Subcutaneous adipose tissue (tissue), 4 donors: ENCODE results near the gene FOXP1. TPM values are rescaled to one million over a fixed set of nuclear protein-coding genes. Genes with fewer than 3 reads are reported as not detected.

ENCODE experiments used
- CTCF ChIP-seq: fragments of 450-650 bp; IDR thresholded peaks from one replicate; pipeline ENCODE4 v1.5.1; 2016; ENCODE audit warnings: low read depth, mild to moderate bottlenecking, control low read depth, antibody characterized with exemption, moderate library complexity
- total RNA-seq, 4 donors: library from RNA; depleted of rRNA; stranded (reverse); fragments of >200 nt; gene quantifications; one replicate each; pipeline ENCODE4 v1.1.0, GENCODE V29; 2016

The FOXP1 gene
- total RNA-seq, 4 donors from 2014 or later: 70.5 to 96.7 (median 88.0) TPM

DNA sequence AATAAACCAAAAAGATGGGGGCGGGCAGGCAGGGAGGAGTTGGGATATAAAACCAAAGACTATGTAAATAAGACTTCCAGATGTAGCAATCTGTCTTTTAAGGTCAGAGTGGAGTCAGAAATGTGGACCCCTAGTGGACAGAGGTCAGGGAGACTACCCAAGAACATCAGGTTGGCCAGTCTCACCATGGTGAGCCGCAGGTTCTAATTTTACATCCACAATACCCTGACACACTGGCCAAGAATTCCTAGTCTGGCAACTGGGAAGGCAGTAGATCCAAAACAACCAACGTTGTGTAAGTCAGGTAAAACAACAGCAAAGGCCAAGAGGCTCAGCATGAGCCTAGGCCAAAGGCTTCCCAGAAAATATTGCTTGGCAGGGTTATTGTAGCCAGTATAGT lies 203.4 kb downstream of the FOXP1 start:
- no peak for TF ChIP-seq CTCF

- no peak for TF ChIP-seq CTCF
Observed at GRCh38 chr3:71378509-71378908, 205.0 kb downstream of the FOXP1 start.

DNA sequence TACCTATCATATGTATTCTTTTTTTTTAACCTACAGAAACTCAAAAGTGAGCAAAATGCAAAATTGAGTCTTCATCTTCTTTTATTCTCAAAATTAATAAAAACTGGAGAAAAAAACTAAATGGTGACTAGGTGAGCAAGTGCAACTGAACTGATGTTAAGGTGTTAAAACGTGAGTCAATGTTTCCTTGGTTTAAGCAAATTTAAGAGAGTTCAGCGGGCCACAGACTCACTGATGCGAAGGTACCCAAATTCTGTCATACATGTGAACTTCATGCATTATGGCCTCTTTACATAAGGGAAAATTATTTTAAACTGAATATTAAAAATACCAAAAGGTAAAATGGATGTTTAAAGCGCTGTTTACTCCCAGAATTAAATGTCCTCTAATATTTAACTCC lies 206.6 kb downstream of the FOXP1 start:
- TF ChIP-seq CTCF: no peak

DNA sequence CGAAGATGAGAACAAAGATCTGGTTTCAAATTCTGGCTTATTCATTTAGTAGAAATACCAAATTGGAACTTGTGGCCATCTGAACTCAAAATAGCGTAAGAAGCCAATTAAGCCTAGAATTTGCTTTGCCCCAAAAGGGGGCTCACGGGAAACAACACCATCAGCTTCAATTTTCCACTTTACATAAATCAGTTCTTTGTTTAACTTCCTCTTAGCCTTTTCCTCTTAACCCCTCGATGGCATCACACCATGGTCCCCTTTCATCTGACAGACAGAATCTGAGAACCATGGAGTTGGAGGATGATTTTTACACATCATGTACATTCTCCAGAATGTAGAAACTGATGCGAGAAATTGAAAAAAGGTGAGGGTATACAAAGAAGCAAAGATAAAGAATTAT lies 207.0 kb downstream of the FOXP1 start:
- no peak for TF ChIP-seq CTCF

DNA sequence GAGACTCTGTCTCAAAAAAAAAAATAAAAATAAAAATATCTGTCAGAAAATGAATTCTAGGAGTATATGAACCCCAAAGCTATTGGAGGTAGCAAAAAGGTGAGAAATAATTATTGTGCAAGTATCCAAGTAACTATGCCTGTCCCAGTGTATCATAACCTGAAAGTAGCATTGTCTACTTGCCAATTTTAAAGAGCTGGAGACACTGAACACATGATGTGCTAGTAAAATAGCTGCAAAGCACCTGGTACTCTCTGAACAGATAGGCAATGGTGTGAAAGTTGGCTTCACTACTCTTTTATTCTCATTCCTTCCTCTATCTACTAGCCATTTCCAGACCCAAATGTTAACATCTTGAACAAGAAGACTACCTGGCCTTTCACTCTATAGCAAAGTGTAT lies 208.9 kb downstream of the FOXP1 start:
- TF ChIP-seq CTCF: no peak

- no peak for TF ChIP-seq CTCF
Observed at GRCh38 chr3:71372911-71373637, 210.5 kb downstream of the FOXP1 start.

DNA sequence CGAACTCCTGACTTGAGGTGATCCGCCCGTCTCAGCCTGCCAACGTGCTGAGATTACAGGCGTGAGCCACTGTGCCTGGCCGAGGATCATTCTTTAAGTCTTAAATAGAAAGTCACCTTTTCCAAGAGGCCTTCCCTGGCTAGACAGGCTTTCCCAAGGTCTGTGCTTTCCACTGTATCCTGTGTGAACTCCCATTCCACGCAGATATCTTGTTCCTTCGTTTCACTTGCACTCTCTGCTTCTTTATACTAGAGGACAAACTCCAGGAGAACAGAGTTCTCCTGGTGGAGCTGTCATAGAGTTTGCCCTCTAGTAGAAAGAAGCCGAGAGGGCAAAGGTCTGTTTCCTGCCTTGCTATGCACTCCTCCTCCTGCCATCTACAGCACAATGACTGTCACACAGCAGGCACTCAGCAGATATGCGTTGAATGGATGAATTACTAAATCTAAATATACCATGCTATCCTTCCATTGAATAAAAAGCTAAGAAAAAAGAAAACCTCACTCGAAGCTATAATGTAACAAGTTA lies 211.2 kb downstream of the FOXP1 start:
- TF ChIP-seq CTCF: no peak
